Measurements from ENCODE around the gene CREB1. TPM values are rescaled to one million over a fixed set of nuclear protein-coding genes. Genes with fewer than 3 reads are reported as not detected.

The CREB1 gene
- total RNA-seq, 1 donor from 2014 or later, result 60.2 TPM

GRCh38 chr2:207606399-207606798 lies 76.6 kb downstream of the CREB1 start:
- H3K27ac ChIP-seq, result no peak overlapping the region
- DNase-seq (no peak), ATAC-seq (no peak)
- no peaks in the 10 kb centered on the region for H3K4me1 ChIP-seq
- no peaks in the 10 kb centered on the region for H3K27me3 ChIP-seq
- TF ChIP-seq, protein P1, sequence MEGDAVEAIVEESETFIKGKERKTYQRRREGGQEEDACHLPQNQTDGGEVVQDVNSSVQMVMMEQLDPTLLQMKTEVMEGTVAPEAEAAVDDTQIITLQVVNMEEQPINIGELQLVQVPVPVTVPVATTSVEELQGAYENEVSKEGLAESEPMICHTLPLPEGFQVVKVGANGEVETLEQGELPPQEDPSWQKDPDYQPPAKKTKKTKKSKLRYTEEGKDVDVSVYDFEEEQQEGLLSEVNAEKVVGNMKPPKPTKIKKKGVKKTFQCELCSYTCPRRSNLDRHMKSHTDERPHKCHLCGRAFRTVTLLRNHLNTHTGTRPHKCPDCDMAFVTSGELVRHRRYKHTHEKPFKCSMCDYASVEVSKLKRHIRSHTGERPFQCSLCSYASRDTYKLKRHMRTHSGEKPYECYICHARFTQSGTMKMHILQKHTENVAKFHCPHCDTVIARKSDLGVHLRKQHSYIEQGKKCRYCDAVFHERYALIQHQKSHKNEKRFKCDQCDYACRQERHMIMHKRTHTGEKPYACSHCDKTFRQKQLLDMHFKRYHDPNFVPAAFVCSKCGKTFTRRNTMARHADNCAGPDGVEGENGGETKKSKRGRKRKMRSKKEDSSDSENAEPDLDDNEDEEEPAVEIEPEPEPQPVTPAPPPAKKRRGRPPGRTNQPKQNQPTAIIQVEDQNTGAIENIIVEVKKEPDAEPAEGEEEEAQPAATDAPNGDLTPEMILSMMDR (IDR thresholded peaks at IDR 0.05), result no peak
- no peak overlapping the region for H3K4me3 ChIP-seq
- no peaks in the 10 kb centered on the region for H3K36me3 ChIP-seq
- intact Hi-C loops (cut with DNase I), result no loop called here
- H3K9me3 ChIP-seq, result no peaks in the 10 kb centered on the region

DNA sequence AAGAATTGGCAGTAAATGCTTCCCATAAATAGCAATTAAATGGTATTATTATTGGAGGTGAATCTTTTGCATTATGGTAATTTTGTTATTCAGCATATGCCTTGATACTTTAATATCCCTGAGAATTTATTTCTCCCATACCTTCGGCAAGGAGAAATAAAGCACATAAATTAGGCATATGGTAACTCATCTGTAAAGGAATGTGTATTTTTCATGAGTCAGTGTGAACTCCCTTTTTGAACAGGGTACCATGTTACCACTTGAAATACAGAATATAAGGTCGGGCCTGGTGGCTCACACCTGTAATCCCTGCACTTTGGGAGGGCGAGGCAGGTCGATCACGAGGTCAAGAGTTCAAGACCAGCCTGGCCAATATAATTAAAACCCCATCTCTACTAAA lies 77.1 kb downstream of the CREB1 start:
- intact Hi-C loops (cut with DNase I), result no loop called here
- Histone ChIP-seq H3K4me3 (no peak overlapping the region), H3K9me3 (no peaks in the 10 kb centered on the region), H3K4me1 (no peaks in the 10 kb centered on the region), H3K36me3 (no peaks in the 10 kb centered on the region), H3K27ac (no peak overlapping the region), H3K27me3 (no peaks in the 10 kb centered on the region)
- DNase-seq (no peak), ATAC-seq (no peak)
- TF ChIP-seq, protein P1 (IDR thresholded peaks at IDR 0.05), result no peak

- no peaks in the 10 kb centered on the region for H3K9me3 ChIP-seq
- no peak for DNase-seq
- no peaks in the 10 kb centered on the region for H3K27me3 ChIP-seq
- no peaks in the 10 kb centered on the region for H3K4me1 ChIP-seq
- no peak overlapping the region for H3K4me3 ChIP-seq
- TF ChIP-seq, protein P1 (IDR thresholded peaks at IDR 0.05), result no peak
- H3K36me3 ChIP-seq, result peaks cover 23% of the 10 kb centered on the region
- H3K27ac ChIP-seq, result no peak overlapping the region
- no peak for ATAC-seq
- intact Hi-C loops (cut with DNase I), result no loop called here
Measured at GRCh38 chr2:207612714-207613113, 83.0 kb downstream of the CREB1 start.

GRCh38 chr2:207614824-207615223 lies 85.1 kb downstream of the CREB1 start:
- Histone ChIP-seq H3K27ac (no peak overlapping the region), H3K9me3 (no peaks in the 10 kb centered on the region), H3K4me1 (no peaks in the 10 kb centered on the region), H3K4me3 (no peak overlapping the region), H3K36me3 (peaks cover 23% of the 10 kb centered on the region), H3K27me3 (no peaks in the 10 kb centered on the region)
- intact Hi-C loops (cut with DNase I), result no loop called here
- DNase-seq, result no peak
- no peak for ATAC-seq
- TF ChIP-seq, protein P1 (IDR thresholded peaks at IDR 0.05), result no peak

GRCh38 chr2:207616185-207616584 lies 86.4 kb downstream of the CREB1 start:
- H3K27ac ChIP-seq, result peak overlapping the region; percentile 27
- TF ChIP-seq, protein P1 (IDR thresholded peaks at IDR 0.05), result no peak
- no peaks in the 10 kb centered on the region for H3K4me1 ChIP-seq
- peaks cover 29% of the 10 kb centered on the region for H3K36me3 ChIP-seq
- H3K27me3 ChIP-seq, result no peaks in the 10 kb centered on the region
- intact Hi-C loops (cut with DNase I), result no loop called here
- ATAC-seq, result no peak
- H3K4me3 ChIP-seq, result no peak overlapping the region
- DNase-seq, result no peak
- no peaks in the 10 kb centered on the region for H3K9me3 ChIP-seq

DNA sequence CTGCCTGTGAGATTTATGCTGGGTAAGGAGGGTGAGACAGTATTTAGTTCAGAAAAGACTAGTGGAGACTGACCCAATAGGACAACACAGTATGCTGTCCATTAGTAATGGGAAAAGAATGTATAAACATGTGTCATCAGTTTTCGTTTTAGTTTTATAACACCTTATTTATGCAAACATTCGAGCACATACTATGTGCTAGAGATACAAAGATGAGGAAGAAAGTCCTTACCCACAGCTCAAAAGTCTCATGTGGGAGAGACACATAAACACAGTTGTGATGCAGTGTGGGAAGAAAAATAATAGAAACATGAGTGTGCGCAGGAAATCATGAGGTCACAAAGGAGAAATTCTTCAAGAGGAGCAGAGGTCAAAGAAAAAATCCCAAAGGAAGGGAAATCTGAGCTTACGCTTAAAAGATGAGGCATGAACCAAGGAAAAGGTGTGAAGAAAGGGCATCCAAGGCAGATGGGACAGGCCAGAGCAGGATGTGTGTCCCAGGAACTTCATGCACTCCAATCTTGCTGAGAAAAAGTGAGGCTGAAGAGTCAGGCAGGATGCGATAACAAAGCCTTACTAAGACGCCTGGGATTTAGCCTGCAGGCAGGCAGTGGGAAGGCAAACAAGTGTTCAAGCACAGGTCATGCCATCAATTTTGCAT lies 87.4 kb downstream of the CREB1 start:
- DNase-seq, result no peak
- peak overlapping the region; percentile 27 for H3K27ac ChIP-seq
- no peak overlapping the region for H3K4me3 ChIP-seq
- TF ChIP-seq, protein P1 (IDR thresholded peaks at IDR 0.05), result no peak
- H3K36me3 ChIP-seq, result peaks cover 32% of the 10 kb centered on the region
- no peaks in the 10 kb centered on the region for H3K4me1 ChIP-seq
- H3K27me3 ChIP-seq, result no peaks in the 10 kb centered on the region
- no peak for ATAC-seq
- intact Hi-C loops (cut with DNase I), result no loop called here
- H3K9me3 ChIP-seq, result no peaks in the 10 kb centered on the region
